ENCODE measurements around the gene LIMCH1.
"Not testable (repeated sequence)": the region's sequence is repeated elsewhere in the genome, so short reads cannot be mapped to it uniquely, and the experiment has no call there.

Gene LIMCH1

DNA sequence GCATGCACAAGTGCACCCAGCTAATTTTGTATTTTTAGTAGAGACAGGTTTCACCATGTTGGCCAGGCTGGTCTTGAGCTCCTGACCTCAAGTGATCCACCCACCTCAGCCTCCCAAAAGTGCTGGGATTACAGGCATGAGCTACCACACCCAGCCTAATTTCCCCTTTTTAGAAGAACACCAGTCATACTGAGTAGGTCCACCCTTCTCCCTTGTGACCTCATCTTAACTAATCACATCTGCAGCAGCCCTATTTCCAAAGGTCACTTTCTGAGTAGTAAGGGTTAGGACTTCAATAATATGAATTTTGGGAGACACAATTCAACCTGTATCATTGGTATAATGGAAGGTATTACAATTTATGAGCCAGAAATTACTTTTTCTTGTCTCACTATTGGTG lies 113.2 kb downstream of the LIMCH1 start:
- DNase-seq: not testable (repeated sequence)

DNA sequence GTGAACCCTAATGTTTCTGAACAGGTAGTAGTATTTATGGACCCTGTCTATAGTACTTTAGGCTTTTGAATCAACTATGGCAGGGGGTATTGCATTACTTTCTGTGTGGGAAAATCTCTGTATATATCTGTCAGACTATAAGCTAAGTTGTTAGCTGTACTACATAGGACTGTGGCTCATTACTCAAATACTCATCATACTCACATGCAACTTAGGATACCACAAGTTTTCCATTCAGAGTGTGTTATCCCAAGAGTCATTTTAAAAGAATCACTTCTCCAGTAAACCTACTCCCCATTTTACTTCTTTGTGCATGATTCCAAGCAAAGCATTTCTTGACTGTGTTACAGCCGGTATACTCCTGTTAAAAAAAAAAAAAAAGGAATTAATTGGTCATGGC lies 115.0 kb downstream of the LIMCH1 start:
- DNase-seq: no peak

DNA sequence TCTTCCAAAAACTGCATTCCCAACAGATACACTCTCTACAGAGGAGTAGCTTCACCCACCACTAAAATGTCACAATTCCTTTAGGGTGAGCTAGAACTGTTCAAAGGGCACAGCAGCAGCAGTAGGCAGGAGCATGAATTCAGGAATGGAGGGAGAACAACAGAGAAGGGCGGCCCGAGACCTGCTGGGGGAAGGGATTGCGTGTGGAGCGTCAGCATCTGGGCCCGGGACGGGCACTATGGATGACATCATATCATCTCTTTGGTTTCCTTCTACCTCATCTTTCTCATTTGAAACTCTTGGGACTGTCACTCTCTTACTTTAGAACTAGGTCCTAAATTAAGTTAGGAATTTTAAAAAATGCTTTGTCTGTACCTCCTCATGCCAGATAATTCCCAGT lies 115.6 kb downstream of the LIMCH1 start:
- DNase-seq: no peak

DNA sequence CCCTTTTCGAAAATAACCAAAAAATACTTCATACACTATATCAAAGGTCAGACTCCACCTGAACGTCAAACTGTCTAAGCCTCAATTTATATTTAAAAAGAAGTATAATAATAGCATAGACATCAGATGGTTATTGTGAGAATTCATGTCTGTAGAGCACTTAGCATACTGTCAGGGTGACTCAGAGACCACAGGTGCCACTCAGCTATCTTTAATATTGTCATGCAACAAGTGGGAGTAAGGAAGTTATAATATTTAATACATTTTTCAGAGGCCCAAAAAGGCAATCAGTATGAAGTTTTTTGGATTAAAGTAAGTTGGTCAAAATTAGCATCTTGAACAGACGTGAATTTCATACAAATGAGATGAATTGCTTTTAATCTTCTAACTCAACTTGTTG lies 117.2 kb downstream of the LIMCH1 start:
- no peak for DNase-seq

DNA sequence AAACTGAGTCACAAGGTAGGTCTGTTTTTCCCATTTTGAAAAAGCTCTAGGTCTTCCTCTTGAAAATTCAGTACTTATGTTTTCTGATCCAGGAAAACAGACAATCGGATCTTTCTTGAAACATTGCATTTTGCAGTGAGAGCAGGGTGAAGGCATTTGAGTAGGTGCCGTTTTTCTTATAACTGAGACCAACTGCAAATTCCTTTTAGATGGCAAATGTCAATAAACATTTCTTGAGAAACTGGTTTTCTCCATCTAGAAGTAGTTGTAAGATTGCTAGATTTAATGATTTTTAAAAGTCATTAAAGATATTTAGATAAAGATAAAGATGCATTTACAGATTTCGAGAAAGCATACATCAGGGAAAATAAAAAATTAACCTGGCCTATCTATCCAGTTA lies 118.1 kb downstream of the LIMCH1 start:
- no peak for DNase-seq

DNA sequence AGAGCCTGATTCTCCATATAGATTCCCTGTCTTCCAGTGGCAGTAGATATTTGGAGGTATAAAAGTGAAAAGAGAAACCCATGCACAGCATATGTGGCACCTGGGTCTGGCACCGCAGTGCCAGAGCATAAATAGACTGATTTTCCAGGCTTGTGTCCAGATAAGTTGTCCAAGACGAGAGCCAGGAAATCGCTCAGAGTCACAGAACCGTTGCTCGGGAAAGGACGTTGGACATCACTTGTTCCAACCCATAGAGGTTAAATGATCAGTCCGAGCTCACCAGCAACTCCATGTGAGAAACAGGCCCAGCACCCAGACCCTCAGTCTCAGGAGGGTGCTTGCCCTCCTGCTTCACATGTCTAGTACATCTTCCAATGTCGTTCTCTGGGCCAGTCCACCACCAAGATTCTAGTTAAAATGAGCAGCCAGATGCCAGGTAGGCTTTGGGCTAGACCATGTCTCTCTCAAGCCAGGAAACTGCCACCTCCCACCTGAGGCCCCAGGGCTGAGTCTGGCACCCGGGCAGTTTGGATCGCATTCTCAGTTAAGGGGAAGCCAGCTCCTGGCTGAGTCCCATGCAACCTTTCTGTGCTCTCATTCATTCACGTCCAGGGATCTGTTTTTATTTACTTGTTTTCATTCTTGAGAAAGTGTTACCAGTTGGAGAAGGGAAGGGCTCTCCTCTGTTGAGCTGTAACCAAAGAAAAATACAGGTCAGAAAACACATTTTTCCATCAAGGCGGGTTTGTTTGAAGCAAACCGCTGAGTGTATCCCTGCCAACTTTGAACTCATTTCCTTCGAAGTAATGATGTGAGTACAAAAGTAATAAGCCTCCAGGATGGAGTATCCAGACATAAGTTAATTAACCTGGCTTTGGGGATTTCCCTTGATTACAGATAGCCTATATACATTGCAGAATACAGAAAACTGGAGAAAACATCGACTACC lies 118.9 kb downstream of the LIMCH1 start:
- no peak for DNase-seq

DNA sequence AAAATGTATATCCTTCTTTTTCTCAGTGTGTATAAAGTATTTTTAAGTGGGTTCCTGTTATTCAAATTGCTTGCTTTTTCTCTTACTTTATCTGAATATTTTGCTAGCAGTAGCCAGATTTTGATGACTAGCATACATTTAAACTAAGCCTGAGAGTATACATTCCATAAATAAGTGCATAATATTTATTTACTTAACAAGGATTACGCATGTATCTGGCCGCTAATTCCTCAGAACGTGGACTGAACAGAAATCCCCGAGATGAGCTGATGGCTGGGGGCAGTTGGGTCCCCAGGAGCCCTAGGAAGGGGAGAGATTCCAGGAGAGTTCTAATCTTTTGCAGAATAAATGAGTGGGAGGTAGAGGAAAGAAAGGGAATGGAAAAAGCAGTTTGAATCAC lies 119.6 kb downstream of the LIMCH1 start:
- DNase-seq: no peak

DNA sequence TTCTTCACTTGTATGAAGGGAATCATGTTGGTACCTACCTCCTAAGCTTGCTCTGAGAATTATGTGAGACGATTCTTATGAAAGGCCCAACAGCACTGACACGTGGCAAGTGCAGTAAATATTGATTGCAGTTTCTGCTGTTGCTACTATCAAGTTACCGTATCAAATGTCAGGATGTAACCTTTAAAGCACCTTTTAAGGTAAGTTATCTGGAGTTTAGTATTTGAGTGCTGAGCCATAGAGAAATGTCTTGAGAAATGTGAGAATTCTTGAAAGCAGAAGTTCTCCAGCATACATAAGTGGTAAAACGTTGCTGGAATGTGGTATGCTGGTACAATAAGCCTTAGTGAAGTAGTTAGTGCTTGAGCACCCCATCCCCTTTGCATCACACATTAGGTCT lies 120.2 kb downstream of the LIMCH1 start:
- DNase-seq: no peak

DNA sequence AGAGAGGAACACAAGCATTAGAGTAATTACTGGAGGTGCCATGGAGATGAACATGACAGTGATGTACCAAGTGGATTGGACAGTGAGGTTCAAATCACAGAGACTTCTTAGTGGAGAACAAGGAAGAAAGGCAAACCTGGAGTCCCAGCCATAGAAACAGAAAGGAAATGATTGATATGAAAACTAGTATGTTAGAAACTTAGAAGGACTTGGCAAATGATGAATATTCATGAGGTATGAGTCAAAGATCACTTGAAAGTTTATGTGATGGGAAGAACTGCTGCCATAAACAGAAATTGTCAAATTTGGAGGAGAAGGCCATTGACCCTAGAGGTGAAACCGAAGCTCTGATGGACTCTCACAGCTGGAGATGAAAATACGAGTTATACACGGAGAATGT lies 122.4 kb downstream of the LIMCH1 start:
- DNase-seq: no peak

DNA sequence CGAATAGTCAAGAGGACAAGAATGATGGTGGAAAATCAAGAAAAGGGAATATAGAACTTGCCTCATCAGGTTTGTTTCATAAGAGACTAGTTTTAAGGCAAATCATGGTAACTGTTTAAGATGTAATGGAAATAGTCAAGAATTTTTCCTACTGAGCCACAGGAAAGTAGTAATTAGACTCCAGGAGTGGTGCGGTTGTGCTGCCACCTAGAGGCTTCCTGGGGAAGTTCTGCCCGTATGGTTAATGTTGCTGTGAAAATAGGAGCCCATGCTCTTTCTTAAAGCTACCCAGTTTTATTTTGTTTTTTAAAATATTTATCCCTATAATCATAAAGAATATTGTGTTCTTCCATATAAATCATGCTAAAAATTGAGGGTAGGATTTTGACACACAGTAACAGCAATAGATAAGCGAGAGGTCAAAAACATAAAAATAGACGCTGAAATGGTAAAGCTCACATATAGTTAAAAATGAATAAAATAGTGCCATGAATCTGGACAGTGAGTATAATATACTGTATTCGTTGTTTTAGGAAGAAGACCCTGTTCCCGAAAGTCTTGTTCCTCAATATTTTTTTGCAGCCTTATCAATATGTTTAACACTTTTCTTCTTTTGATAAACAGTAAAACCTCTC lies 123.6 kb downstream of the LIMCH1 start:
- DNase-seq: peak; percentile 4

DNA sequence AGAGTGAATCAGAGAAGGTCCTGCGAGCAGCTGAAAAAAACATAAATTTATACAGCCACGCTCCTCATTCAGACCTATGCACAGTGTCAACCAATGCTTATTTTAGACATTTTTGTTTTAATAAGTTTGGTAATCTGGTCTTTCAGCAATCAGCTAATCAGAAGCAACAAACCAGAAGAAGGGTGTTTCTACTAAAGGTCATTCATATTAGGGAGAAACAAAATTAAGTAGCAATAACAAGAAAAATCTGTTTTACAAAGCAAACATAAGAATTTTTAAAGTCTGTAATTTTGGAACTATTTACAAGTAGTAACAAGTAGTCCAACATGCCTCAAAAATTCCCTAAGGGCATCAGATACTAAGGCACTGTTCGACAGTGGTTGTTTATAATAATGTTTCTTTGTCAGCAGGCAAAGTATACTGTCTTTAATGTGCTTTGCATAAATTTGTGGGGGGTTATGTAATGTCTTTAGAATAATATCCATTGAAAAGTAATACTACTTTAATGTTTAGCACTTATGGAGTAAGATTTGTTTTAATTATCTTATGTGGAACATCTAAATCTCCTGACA lies 127.8 kb downstream of the LIMCH1 start:
- DNase-seq: no peak

DNA sequence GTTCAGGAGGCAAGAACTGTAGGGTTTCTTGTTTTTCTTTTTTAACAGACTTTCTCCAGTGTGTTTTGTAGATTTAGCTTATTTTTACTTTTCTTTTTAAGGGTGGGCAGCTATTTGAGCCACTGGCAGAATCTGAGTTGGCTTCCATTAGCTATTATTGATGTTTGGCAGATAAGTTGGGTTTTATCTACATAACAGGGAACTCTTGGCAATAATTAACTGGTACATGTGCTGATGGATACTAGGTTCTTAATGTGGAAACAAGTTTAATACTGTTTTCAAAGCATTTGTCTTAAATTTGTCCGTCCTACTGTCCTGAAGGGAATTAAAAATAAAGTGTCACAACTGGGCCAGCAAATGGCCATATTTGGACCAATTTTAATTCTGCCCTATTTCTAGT lies 130.1 kb downstream of the LIMCH1 start:
- DNase-seq: no peak

DNA sequence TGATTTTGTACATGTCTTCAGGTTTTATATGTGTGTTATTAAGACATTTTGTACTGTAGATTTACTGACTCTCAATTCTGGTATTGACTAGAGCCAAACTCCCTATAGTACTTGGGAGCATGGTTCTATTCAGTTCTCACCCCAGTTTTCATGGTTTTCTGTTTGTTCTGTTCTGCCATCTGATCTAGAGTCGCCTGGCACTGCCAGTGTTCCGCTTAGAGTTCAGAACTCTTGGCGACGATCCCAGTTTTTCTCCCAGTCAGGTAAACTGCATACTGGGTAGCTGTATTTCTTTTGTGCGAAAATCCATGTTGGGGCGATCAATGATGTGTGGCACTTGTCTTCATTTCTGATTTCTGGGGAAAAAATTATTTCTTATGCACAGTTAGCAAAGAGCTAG lies 132.6 kb downstream of the LIMCH1 start:
- no peak for DNase-seq

DNA sequence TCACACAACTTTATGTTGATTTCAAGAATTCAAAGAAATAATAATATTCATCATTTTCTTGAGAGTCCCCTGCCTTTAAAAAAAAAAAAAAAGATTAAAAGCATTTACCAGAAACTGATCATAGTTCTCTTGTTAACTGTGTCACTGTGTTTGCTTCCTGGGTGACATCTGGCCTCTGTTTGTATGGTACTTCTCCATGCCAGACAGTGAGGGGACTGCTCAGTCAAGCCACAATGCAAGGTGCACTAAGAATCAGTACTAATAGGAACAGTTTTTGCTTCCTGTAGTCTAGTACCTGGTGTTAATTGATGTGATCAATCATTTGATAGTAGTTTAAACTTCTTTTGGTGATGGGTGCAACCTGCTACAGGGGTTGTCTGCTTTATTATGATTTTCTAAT lies 133.0 kb downstream of the LIMCH1 start:
- no peak for DNase-seq

DNA sequence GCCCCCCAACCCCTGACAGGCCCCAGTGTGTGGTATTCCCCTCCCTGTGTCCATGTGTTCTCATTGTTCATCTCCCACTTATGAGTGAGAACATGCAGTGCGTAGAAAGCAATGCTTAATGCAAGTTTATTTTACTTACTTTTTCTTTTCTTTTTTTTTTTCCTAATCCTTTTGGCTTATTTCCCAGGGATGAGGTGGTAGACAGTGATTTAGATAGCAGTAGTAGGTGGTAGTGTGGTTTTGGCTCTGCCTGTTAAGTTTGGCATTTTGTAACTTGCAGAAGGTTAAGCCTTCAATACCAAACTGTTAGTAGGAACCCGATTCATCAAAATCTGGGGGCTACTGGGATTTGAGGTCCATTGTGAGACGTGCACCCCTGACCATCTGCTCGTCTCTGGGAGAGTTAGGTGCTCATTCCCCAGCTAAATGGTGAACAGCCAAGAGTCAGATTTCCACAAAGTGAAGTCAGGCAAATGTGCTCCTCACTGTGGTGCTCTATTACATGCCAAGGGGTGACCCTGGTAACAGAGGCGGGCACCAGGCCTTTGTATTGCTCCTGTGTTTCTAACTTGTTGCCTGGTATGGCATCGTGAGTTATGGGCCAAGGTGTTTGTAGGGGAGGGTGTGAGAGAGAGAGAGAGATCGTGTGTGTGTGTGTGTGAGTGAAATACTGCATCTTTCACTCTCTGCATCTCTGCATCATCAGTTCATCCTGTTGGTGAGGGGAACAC lies 140.3 kb downstream of the LIMCH1 start:
- no peak for DNase-seq

DNA sequence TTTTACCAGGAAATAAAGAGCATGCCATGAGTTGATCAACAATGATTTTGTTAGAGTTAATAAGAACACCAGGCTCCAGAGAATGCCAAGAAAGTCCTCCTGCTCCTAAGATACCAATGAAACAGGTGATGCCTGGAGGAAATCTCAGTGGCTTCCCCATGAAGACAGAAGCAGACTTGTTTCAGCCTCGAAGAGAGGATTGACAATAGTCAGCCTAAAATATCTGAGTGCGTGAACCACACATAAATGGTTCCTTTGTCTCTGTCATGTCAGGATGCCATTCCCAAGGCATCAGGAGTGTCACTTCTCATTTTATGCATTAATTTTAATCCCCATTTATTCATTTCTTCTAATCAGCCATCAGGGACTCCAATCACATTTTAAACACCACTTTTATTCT lies 141.0 kb downstream of the LIMCH1 start:
- DNase-seq: no peak

DNA sequence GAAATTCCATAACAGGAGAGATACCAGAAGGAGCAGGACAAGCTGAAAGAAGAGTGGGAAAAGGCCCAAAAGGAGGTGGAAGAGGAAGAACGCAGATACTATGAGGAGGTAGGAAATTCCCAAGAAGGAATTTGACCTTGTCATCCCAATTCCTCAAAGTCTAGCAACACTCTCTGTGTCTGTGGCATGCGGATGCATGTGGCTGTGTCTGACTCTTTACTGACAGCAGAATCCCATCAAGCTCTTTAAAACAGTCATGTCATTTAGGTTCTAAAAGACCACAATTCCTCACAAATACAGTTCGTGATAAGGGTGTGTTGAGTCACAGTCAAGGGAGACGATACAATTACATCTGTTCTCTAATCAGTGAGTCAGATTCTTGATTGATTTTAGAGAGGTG lies 142.0 kb downstream of the LIMCH1 start:
- no peak for DNase-seq

DNA sequence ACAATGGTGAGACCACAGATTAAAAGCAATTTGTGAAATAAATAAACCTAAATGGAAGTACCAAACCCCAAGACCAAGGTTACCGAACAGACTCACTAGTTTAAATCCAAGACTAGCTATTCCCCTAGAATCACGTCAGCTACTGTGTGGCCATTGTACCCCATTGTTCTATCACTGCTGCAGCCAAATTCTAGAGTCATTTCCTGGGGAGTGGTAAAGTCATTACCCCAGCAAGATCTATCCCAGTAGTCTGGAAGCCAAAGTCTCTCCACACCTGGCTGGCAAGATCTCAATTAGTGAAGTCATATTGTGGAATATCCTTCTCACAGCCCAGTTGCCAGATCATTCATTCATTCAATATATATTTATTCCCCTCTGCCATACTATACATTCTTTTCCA lies 143.1 kb downstream of the LIMCH1 start:
- no peak for DNase-seq

DNA sequence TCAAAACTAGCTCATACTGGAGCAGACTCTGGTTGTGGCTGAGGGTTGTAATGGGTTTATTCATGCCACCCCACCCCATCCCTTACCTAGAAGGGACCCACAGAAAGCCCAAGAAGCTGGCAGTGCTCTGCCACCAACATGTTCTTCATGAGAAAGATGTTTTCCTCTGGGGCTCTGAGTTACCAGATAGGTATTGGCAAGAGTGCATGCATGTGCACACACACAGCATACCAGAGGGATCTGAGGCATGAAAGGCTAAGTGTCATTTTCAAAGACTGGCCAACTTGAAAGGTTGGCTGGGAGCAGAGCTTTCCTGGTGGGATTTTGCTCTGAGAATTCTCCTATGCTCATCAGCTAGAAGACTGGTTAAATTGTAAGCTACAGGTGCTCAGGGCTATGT lies 145.4 kb downstream of the LIMCH1 start:
- no peak for DNase-seq

DNA sequence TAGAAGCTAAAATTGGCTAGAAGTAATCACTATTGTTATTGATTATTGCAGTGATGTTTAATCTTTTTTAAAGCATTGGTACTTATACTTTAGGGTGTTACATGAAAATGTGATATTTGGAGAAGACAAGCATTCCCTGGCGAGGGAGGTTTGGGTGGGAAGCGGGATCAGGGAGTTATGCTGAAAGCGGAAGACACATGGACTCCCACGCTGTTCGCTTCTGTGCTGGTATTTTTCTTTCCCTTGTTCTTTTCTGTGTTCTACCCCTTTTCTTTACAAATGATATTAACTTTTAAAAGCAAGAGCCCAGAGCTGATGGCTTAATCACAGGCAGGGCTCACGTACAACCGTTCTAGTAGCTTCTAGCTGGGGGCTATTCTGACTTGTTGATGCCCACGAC lies 148.9 kb downstream of the LIMCH1 start:
- DNase-seq: no peak

DNA sequence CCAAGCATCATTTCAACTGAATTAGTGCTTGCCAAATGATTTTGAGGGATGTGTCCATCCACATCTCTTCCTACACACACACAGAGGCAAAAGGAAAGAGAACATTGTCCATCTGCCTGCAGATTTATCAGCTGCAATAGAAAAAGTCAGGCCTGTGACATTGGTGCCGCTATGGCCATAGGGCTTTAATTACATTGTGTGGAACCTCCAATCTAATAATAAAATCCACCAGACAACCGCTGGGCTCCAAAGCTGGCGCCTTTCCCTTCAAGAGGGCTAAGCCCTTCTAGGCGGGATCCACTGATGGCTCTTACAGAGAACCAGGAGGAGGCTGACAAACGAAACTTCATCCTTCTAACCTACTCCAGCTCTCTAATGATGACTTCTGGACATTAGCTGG lies 150.0 kb downstream of the LIMCH1 start:
- DNase-seq: no peak

DNA sequence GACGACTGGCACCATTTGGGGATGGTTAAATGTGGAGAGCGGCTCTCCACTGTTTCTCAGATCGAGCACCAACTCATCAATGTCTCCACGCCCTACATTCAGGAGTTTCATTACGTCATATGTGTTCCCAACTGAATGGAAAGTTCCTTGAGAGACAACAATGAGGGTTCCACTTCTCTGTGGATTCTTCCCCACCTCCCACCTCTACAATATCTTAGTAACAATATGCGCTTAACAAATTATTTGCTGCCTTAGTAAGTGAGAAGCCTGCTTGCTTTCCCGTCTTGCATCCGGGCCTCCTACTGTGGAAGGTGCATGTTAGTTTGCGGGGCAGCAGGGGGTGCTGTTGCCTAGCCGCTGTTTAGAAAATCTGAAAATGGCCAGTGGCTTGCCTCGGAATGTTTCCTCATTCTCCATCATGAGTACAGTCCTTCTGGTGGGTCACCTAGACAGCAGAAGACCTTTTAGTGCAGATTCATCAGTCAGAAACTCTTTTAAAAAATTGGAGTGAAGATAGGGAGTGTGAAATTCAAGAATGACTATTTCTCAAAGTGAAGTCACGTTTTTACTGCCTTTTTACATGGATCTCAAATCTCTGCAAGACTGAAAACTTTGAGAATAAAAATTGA lies 154.9 kb downstream of the LIMCH1 start:
- DNase-seq: no peak

DNA sequence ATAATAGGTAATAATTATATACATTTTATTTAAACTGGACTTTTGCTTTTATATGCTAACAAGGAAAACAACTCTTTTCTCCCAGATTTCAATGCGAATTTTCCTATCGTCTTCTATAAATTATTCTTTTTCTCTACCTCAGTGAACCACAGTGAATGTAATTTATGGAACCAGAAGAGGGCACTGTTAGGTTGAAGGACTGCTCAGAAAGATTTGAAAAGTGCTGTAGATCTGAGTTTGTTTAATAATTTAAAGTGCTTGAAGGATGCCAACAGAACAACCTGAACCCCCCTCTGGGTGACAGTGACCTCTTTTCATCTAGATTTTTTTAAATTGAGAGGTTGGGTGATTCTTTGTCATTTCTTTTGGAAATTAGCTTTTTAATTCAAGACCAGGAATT lies 155.7 kb downstream of the LIMCH1 start:
- no peak for DNase-seq
